AML-193 (cell line): Measurements from ENCODE around the gene MUC12.
"Not testable (repeated sequence)": the region's sequence is repeated elsewhere in the genome, so short reads cannot be mapped to it uniquely, and the experiment has no call there.

ENCODE experiments used
- DNase-seq, 2 experiments: peaks; one replicate each; lab custom pipeline; 2025; lab: John Stamatoyannopoulos, UW

The MUC12 gene

GRCh38 chr7:100985033-100985797, 15.8 kb downstream of the MUC12 start:
- DNase-seq, result not testable (repeated sequence)

- DNase-seq, result no peak
Observed at GRCh38 chr7:100991631-100992030, 22.3 kb downstream of the MUC12 start.

GRCh38 chr7:100992280-100992679, 22.9 kb downstream of the MUC12 start:
- DNase-seq, result not testable (repeated sequence)

GRCh38 chr7:100994671-100995070, 25.3 kb downstream of the MUC12 start:
- DNase-seq, result not testable (repeated sequence)

- DNase-seq, result not testable (repeated sequence)
Observed at GRCh38 chr7:100998530-100998929, 29.2 kb downstream of the MUC12 start.

- not testable (repeated sequence) for DNase-seq
Observed at GRCh38 chr7:100999334-100999733, 30.0 kb downstream of the MUC12 start.

GRCh38 chr7:101000025-101000424, 30.7 kb downstream of the MUC12 start:
- not testable (repeated sequence) for DNase-seq

- DNase-seq, result not testable (repeated sequence)
Observed at GRCh38 chr7:101002333-101002732, 33.0 kb downstream of the MUC12 start.

GRCh38 chr7:101007361-101007760, 38.0 kb downstream of the MUC12 start:
- not testable (repeated sequence) for DNase-seq

- DNase-seq, result no peak
Observed at GRCh38 chr7:101009629-101010028, 40.3 kb downstream of the MUC12 start.

- DNase-seq, result no peak
Observed at GRCh38 chr7:101012931-101013330, 43.6 kb downstream of the MUC12 start.

GRCh38 chr7:101015626-101016025, 46.3 kb downstream of the MUC12 start:
- DNase-seq, result no peak

- DNase-seq, result peak in 1 of 2 experiments; percentile 7
Observed at GRCh38 chr7:101017064-101017777, 47.9 kb downstream of the MUC12 start.

- DNase-seq, result no peak
Observed at GRCh38 chr7:101018271-101019167, 49.2 kb downstream of the MUC12 start.

GRCh38 chr7:101020444-101020843, 51.1 kb downstream of the MUC12 start:
- no peak for DNase-seq

GRCh38 chr7:101021703-101022102, 52.3 kb downstream of the MUC12 start:
- DNase-seq, result no peak

GRCh38 chr7:101023839-101024238, 54.5 kb downstream of the MUC12 start:
- no peak for DNase-seq

- DNase-seq, result no peak
Observed at GRCh38 chr7:101031082-101031481, 61.7 kb downstream of the MUC12 start.

- no peak for DNase-seq
Observed at GRCh38 chr7:101035941-101036340, 66.6 kb downstream of the MUC12 start.

- DNase-seq, result not testable (repeated sequence)
Observed at GRCh38 chr7:101041283-101041682, 71.9 kb downstream of the MUC12 start.

- peak; percentile 6 to 40 for DNase-seq
Observed at GRCh38 chr7:101058355-101058754, 89.0 kb downstream of the MUC12 start.

GRCh38 chr7:101059620-101059942, 90.2 kb downstream of the MUC12 start:
- DNase-seq, result no peak
